H9 (cell line): ENCODE measurements around the gene CDC16. TPM values are rescaled to one million over a fixed set of nuclear protein-coding genes. Genes with fewer than 3 reads are reported as not detected.

Experiments used
- DNase-seq: peaks from one replicate; pipeline ENCODE4 v3.0.0-alpha.2; 2017
- H2AFZ ChIP-seq: one replicate; pipeline ENCODE4 v1.6.1; 2013; ENCODE audit warnings: mild to moderate bottlenecking, low read length, control low read depth, moderate library complexity
- H2AK5ac ChIP-seq: 2 replicates; pipeline ENCODE4 v1.6.1; 2013; ENCODE audit warnings: low read length, control low read depth, mixed read lengths; ENCODE audit not compliant: insufficient read length
- H2BK120ac ChIP-seq: one replicate; pipeline ENCODE4 v1.6.1; 2013; ENCODE audit warnings: low read depth, mild to moderate bottlenecking, low read length, control low read depth, inconsistent platforms; ENCODE audit not compliant: poor library complexity, severe bottlenecking
- H2BK12ac ChIP-seq: 2 replicates; pipeline ENCODE4 v1.6.1; 2013; ENCODE audit warnings: low read length, control low read depth, mixed read lengths, low read depth; ENCODE audit not compliant: insufficient read length
- H2BK15ac ChIP-seq: 2 replicates; pipeline ENCODE4 v1.6.1; 2013; ENCODE audit warnings: low read depth, low read length, control low read depth
- H2BK20ac ChIP-seq: one replicate; pipeline ENCODE4 v1.6.1; 2013; ENCODE audit warnings: low read depth, mild to moderate bottlenecking, low read length, control low read depth, inconsistent platforms; ENCODE audit not compliant: poor library complexity, severe bottlenecking
- H2BK5ac ChIP-seq: 2 replicates; pipeline ENCODE4 v1.6.1; 2013; ENCODE audit warnings: low read length, control low read depth, mixed read lengths; ENCODE audit not compliant: insufficient read length
- H3K14ac ChIP-seq: 2 replicates; pipeline ENCODE4 v1.6.1; 2013; ENCODE audit warnings: low read length, control low read depth; ENCODE audit not compliant: insufficient read depth
- H3K18ac ChIP-seq: 2 replicates; pipeline ENCODE4 v1.6.1; 2013; ENCODE audit warnings: low read depth, mild to moderate bottlenecking, mixed read lengths, low read length, control low read depth; ENCODE audit not compliant: insufficient read length
- H3K23ac ChIP-seq: 2 replicates; pipeline ENCODE4 v1.6.1; 2013; ENCODE audit warnings: low read length, control low read depth, mixed read lengths, low read depth; ENCODE audit not compliant: insufficient read length
- H3K23me2 ChIP-seq: 2 replicates; pipeline ENCODE4 v1.6.1; 2013; ENCODE audit warnings: low read depth, mild to moderate bottlenecking, mixed read lengths, low read length, control low read depth; ENCODE audit not compliant: insufficient read length, poor library complexity, severe bottlenecking
- H3K27ac ChIP-seq: 2 replicates; pipeline ENCODE4 v1.5.1; 2013; ENCODE audit warnings: low read length, control low read depth, mixed read lengths, low read depth; ENCODE audit not compliant: insufficient read length
- H3K27me3 ChIP-seq: 2 replicates; pipeline ENCODE4 v1.6.1; 2013; ENCODE audit warnings: low read length, control low read depth, inconsistent platforms; ENCODE audit not compliant: insufficient read depth
- H3K4ac ChIP-seq: 2 replicates; pipeline ENCODE4 v1.6.1; 2013; ENCODE audit warnings: low read depth, mild to moderate bottlenecking, control low read depth, inconsistent platforms, low read length, moderate library complexity
- H3K4me1 ChIP-seq: 2 replicates; pipeline ENCODE4 v1.6.1; 2013; ENCODE audit warnings: low read length, control low read depth, inconsistent platforms; ENCODE audit not compliant: insufficient read depth
- H3K4me2 ChIP-seq: 2 replicates; pipeline ENCODE4 v1.6.1; 2013; ENCODE audit warnings: low read length, control low read depth, mixed read lengths; ENCODE audit not compliant: insufficient read length, insufficient read depth
- H3K56ac ChIP-seq: 2 replicates; pipeline ENCODE4 v1.6.1; 2013; ENCODE audit warnings: low read depth, mild to moderate bottlenecking, mixed read lengths, low read length, control low read depth; ENCODE audit not compliant: insufficient read length
- H3K79me1 ChIP-seq: 2 replicates; pipeline ENCODE4 v1.6.1; 2013; ENCODE audit warnings: low read depth, mild to moderate bottlenecking, moderate library complexity, low read length, control low read depth, inconsistent platforms; ENCODE audit not compliant: insufficient read depth, poor library complexity, severe bottlenecking
- H3K79me2 ChIP-seq: 2 replicates; pipeline ENCODE4 v1.6.1; 2013; ENCODE audit warnings: low read length, control low read depth, inconsistent platforms; ENCODE audit not compliant: insufficient read depth
- H3K9ac ChIP-seq: 2 replicates; pipeline ENCODE4 v1.6.1; 2013; ENCODE audit warnings: low read length, control low read depth, mixed read lengths; ENCODE audit not compliant: insufficient read length; ENCODE audit errors: extremely low read depth
- H3K9me3 ChIP-seq: one replicate; pipeline ENCODE4 v1.6.1; 2013; ENCODE audit warnings: low read depth, low read length, inconsistent platforms; ENCODE audit not compliant: control insufficient read depth
- H3T11ph ChIP-seq: one replicate; pipeline ENCODE4 v1.6.1; 2013; ENCODE audit warnings: mild to moderate bottlenecking, low read length, control low read depth, inconsistent platforms
- H4K20me1 ChIP-seq: one replicate; pipeline ENCODE4 v1.6.1; 2013; ENCODE audit not compliant: control insufficient read depth, insufficient read length, insufficient read depth
- H4K5ac ChIP-seq: 2 replicates; pipeline ENCODE4 v1.6.1; 2013; ENCODE audit warnings: low read depth, mild to moderate bottlenecking, mixed read lengths, low read length, control low read depth; ENCODE audit not compliant: insufficient read length
- H4K8ac ChIP-seq: replicated peaks from 2 replicates; pipeline ENCODE4 v1.6.1; 2013; ENCODE audit warnings: low read length, control low read depth, mixed read lengths, low read depth; ENCODE audit not compliant: insufficient read length
- H4K91ac ChIP-seq: 2 replicates; pipeline ENCODE4 v1.6.1; 2013; ENCODE audit warnings: low read depth, mild to moderate bottlenecking, moderate library complexity, mixed read lengths, low read length, control low read depth; ENCODE audit not compliant: insufficient read length
- H3K27ac Mint-ChIP-seq, 3 experiments: 2 replicates in 2 of 3; 3 replicates in 1 of 3; pipeline ENCODE4 v1.8.0; 2020 to 2021; ENCODE audit warnings: mixed read lengths in 3 of 3, mild to moderate bottlenecking in 1 of 3, moderate library complexity in 1 of 3
- H3K27me3 Mint-ChIP-seq: 2 replicates; pipeline ENCODE4 v1.8.0; 2021; ENCODE audit warnings: low read depth, mild to moderate bottlenecking, moderate library complexity, mixed read lengths
- H3K36me3 Mint-ChIP-seq, 3 experiments: 2 replicates in 2 of 3; 3 replicates in 1 of 3; pipeline ENCODE4 v1.8.0; 2020 to 2021; ENCODE audit warnings: low read depth in 3 of 3, mixed read lengths in 3 of 3; ENCODE audit not compliant: insufficient read depth in 1 of 3
- H3K4me1 Mint-ChIP-seq, 2 experiments: 2 replicates each; pipeline ENCODE4 v1.8.0; 2020; ENCODE audit warnings: mixed read lengths in 2 of 2
- H3K4me3 Mint-ChIP-seq, 2 experiments: 2 replicates in 1 of 2; 3 replicates in 1 of 2; pipeline ENCODE4 v1.8.0; 2020 to 2021; ENCODE audit warnings: mild to moderate bottlenecking in 2 of 2, mixed read lengths in 2 of 2, moderate library complexity in 1 of 2
- H3K9me3 Mint-ChIP-seq, 2 experiments: 2 replicates in 1 of 2; 3 replicates in 1 of 2; pipeline ENCODE4 v1.8.0; 2020; ENCODE audit warnings: mild to moderate bottlenecking in 2 of 2, mixed read lengths in 2 of 2, moderate library complexity in 1 of 2
- WGBS: extraction: QIAGEN DNeasy Blood & Tissue Kit; methylation state at CpG from one replicate; pipeline ENCODE4 v1.1.7; 2013; ENCODE audit warnings: missing lambda C conversion rate, low lambda C conversion rate, mixed read lengths; ENCODE audit not compliant: insufficient read length; ENCODE audit errors: extremely low coverage; 5-methylcytosine and 5-hydroxymethylcytosine counted together
- total RNA-seq: library from RNA; stranded (reverse); gene quantifications from 2 replicates; pipeline ENCODE4 v1.2.1, GENCODE V29; 2021
- TF ChIP-seq, protein P1 (sequence below): fragments of 200-600 bp; sonication (generic); conservative IDR thresholded peaks from 3 replicates; pipeline ENCODE4 v1.8.0; 2021; ENCODE audit warnings: antibody characterized with exemption, mild to moderate bottlenecking

The CDC16 gene
- total RNA-seq, 1 experiment from 2014 or later = 91.9 TPM

DNA sequence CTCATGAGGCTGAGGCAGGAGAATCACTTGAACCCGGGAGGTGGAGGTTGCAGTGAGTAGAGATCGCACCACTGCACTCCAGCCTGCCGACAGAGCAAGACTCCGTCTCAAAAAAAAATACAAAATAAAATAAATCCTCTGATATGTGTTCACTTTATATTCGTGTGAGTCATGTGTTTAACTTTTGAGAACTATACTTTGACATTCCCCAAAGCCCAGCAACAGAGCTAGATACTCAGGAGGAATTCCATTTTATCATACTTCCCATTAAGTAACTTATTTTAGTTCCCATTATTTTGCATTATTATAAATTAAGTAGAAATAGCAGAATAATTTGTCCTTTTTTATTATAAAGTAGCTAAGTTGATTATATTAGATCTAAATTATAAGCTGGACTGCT lies 76.3 kb downstream of the CDC16 start:
- peaks cover 4 to 20% (median 19%) of the 10 kb centered on the region in 3 experiments; a peak in 6 of 7 replicates for H3K36me3 Mint-ChIP-seq
- no peak overlapping the region for H2BK15ac ChIP-seq
- no peak for DNase-seq

More for the DNA sequence above, 76.3 kb downstream of the CDC16 start:
- Histone ChIP-seq H2BK12ac (no peak overlapping the region), H3K4me2 (no peak overlapping the region), H3K9ac (no peak overlapping the region), H3K27me3 (no peaks in the 10 kb centered on the region), H2AK5ac (no peak overlapping the region), H2BK120ac (no peak overlapping the region), H3T11ph (no peak overlapping the region), H3K79me2 (peaks cover 4% of the 10 kb centered on the region; the same call in 1 of the 2 replicates), H3K4me1 (no peaks in the 10 kb centered on the region), H3K14ac (no peak overlapping the region), H4K8ac (no peak overlapping the region), H3K56ac (no peak overlapping the region), H3K4ac (no peak overlapping the region), H3K27ac (no peak overlapping the region), H3K18ac (no peak overlapping the region), H2BK20ac (no peak overlapping the region), H3K9me3 (no peaks in the 10 kb centered on the region), H4K91ac (no peak overlapping the region), H2AFZ (no peak overlapping the region), H3K23ac (no peak overlapping the region), H2BK5ac (no peak overlapping the region), H3K23me2 (peaks cover 3% of the 10 kb centered on the region), H3K79me1 (no peaks in the 10 kb centered on the region), H4K20me1 (no peaks in the 10 kb centered on the region), H4K5ac (no peak overlapping the region)
- no peaks in the 10 kb centered on the region for H3K27me3 Mint-ChIP-seq
- peak overlapping the region in 1 of 3 experiments; percentile 67; a peak in 1 of 7 replicates for H3K27ac Mint-ChIP-seq
- peaks cover 14 to 17% of the 10 kb centered on the region in 2 experiments for H3K4me1 Mint-ChIP-seq
- H3K4me3 Mint-ChIP-seq = no peak overlapping the region
- no CpG with 5 or more reads among the region's 5 CpGs for WGBS
- TF ChIP-seq, protein P1, sequence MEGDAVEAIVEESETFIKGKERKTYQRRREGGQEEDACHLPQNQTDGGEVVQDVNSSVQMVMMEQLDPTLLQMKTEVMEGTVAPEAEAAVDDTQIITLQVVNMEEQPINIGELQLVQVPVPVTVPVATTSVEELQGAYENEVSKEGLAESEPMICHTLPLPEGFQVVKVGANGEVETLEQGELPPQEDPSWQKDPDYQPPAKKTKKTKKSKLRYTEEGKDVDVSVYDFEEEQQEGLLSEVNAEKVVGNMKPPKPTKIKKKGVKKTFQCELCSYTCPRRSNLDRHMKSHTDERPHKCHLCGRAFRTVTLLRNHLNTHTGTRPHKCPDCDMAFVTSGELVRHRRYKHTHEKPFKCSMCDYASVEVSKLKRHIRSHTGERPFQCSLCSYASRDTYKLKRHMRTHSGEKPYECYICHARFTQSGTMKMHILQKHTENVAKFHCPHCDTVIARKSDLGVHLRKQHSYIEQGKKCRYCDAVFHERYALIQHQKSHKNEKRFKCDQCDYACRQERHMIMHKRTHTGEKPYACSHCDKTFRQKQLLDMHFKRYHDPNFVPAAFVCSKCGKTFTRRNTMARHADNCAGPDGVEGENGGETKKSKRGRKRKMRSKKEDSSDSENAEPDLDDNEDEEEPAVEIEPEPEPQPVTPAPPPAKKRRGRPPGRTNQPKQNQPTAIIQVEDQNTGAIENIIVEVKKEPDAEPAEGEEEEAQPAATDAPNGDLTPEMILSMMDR = no peak
- H3K9me3 Mint-ChIP-seq = no peaks in the 10 kb centered on the region
